ENCODE measurements around the gene ANKRD11. TPM values are rescaled to one million over a fixed set of nuclear protein-coding genes. Genes with fewer than 3 reads are reported as not detected.

Gene ANKRD11
- total RNA-seq, 4 donors from 2014 or later: 67.0 to 107 (median 88.9) TPM

- Histone ChIP-seq H3K9me3 (no peaks in the 10 kb centered on the region), H3K36me3 (no peaks in the 10 kb centered on the region), H3K27ac (peak overlapping the region in 2 of 4 donors; percentile 7 to 22), H3K27me3 (no peaks in the 10 kb centered on the region), H3K4me3 (no peak overlapping the region), H3K4me1 (peaks cover 0 to 100% (median 56%) of the 10 kb centered on the region in 3 donors)
- WGBS, 2 donors (ENCODE audit: low coverage in 1 of 2): 43 to 66% methylated on average over 8 to 9 of the region's 14 CpGs
- ATAC-seq: no peak
- TF ChIP-seq POLR2AphosphoS5 (IDR thresholded peaks at IDR 0.05) (no peak), EP300 (IDR thresholded peaks at IDR 0.05) (no peak), POLR2A (IDR thresholded peaks at IDR 0.05) (no peak)
- TF ChIP-seq, protein P1, sequence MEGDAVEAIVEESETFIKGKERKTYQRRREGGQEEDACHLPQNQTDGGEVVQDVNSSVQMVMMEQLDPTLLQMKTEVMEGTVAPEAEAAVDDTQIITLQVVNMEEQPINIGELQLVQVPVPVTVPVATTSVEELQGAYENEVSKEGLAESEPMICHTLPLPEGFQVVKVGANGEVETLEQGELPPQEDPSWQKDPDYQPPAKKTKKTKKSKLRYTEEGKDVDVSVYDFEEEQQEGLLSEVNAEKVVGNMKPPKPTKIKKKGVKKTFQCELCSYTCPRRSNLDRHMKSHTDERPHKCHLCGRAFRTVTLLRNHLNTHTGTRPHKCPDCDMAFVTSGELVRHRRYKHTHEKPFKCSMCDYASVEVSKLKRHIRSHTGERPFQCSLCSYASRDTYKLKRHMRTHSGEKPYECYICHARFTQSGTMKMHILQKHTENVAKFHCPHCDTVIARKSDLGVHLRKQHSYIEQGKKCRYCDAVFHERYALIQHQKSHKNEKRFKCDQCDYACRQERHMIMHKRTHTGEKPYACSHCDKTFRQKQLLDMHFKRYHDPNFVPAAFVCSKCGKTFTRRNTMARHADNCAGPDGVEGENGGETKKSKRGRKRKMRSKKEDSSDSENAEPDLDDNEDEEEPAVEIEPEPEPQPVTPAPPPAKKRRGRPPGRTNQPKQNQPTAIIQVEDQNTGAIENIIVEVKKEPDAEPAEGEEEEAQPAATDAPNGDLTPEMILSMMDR (IDR thresholded peaks at IDR 0.05): no peak
Measured at GRCh38 chr16:89482150-89482816, 8.1 kb downstream of the ANKRD11 start.

GRCh38 chr16:89481356-89481955 is 8.9 kb downstream of the ANKRD11 start:
- H3K4me1 ChIP-seq: peaks cover 0 to 100% (median 56%) of the 10 kb centered on the region in 3 donors
- no peaks in the 10 kb centered on the region for H3K36me3 ChIP-seq
- TF ChIP-seq EP300 (IDR thresholded peaks at IDR 0.05) (no peak), POLR2AphosphoS5 (IDR thresholded peaks at IDR 0.05) (no peak), POLR2A (IDR thresholded peaks at IDR 0.05) (no peak)
- TF ChIP-seq, protein P1 (IDR thresholded peaks at IDR 0.05): no peak
- no peak overlapping the region for H3K27ac ChIP-seq
- H3K27me3 ChIP-seq: no peaks in the 10 kb centered on the region
- H3K4me3 ChIP-seq: no peak overlapping the region
- no peaks in the 10 kb centered on the region for H3K9me3 ChIP-seq
- ATAC-seq: no peak
- 77 to 86% methylated on average over 13 of the region's 13 CpGs for WGBS, 2 donors (ENCODE audit: low coverage in 1 of 2)

DNA sequence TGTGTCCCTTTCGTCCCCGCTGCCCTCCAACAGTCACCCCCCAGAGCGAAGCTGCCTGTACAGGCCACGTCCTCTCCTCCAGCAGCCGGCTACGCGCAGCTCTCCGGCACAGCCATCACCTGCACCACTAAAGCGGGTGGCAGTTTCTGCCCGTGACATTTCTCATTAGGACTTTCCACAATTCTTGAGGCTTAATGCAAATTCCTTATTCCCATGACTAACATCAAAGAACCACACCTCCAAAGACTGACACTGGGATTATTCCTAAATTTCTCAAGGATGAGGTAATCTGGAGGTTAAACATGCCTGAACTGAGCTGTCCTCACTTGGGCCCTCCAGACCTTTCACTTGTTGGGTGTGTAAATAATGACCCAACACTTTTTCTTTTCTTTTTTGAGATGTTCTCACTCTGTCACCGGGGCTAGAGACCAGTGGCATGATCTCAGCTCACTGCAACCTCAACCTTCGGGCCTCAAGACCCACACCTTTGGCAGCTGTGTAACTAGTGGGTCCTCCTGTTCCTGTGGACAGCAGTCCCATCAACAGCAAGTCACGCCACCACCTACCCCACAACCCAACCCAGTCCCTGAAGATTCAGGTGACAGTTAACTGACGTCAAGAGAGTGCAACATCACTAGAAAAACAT is 11.7 kb downstream of the ANKRD11 start:
- peaks cover 0 to 94% (median 38%) of the 10 kb centered on the region in 3 donors for H3K4me1 ChIP-seq
- no peak for TF ChIP-seq EP300 (IDR thresholded peaks at IDR 0.05)
- TF ChIP-seq, protein P1 (IDR thresholded peaks at IDR 0.05): no peak
- peak; percentile 6 for TF ChIP-seq POLR2AphosphoS5 (IDR thresholded peaks at IDR 0.05)
- no peak for TF ChIP-seq POLR2A (IDR thresholded peaks at IDR 0.05)
- H3K27me3 ChIP-seq: no peaks in the 10 kb centered on the region
- H3K36me3 ChIP-seq: no peaks in the 10 kb centered on the region
- WGBS, 2 donors (ENCODE audit: low coverage in 1 of 2): 75 to 89% methylated on average over 4 to 13 of the region's 14 CpGs
- H3K4me3 ChIP-seq: no peak overlapping the region
- no peak overlapping the region for H3K27ac ChIP-seq
- no peak for ATAC-seq
- H3K9me3 ChIP-seq: no peaks in the 10 kb centered on the region

DNA sequence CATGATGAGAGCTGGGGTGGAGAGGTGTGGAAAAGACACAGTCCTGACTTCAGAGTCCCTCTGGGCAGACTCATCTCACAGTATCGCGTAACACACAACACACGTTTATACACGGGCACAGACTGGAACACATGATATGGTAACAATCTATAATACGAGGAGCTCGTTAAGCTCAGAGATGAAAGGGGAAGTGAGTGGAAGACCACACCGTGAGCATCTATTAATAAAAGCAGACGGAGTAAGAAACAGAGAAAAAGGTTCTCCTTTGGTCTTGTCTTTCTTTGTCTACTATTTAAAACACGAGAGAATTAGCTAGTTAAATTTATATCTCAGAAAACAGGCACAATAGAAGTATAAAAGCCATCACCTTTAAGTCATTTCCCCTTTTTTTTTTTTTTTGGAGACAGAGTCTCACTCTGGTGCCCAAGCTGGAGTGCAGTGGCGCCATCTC is 13.5 kb downstream of the ANKRD11 start:
- ATAC-seq: no peak
- no peak for TF ChIP-seq EP300 (IDR thresholded peaks at IDR 0.05)
- TF ChIP-seq, protein P1 (IDR thresholded peaks at IDR 0.05): no peak
- no peak for TF ChIP-seq POLR2AphosphoS5 (IDR thresholded peaks at IDR 0.05)
- no peak for TF ChIP-seq POLR2A (IDR thresholded peaks at IDR 0.05)
- Histone ChIP-seq H3K36me3 (no peaks in the 10 kb centered on the region), H3K4me1 (peaks cover 0 to 94% (median 27%) of the 10 kb centered on the region in 3 donors), H3K9me3 (no peaks in the 10 kb centered on the region), H3K4me3 (no peak overlapping the region), H3K27me3 (no peaks in the 10 kb centered on the region), H3K27ac (no peak overlapping the region)
- WGBS, 2 donors (ENCODE audit: low coverage in 1 of 2): 73 to 90% methylated on average over 10 of the region's 10 CpGs
